WTC11 (cell line): ENCODE measurements around the gene CAMKMT. TPM values are rescaled to one million over a fixed set of nuclear protein-coding genes. Genes with fewer than 3 reads are reported as not detected.

Experiments
- ATAC-seq: fragments of 200-7000 bp; cut with Tn5 transposase; 2 replicates; pipeline ENCODE4 v1.10.0; 2021; ENCODE audit warnings: mild to moderate bottlenecking, moderate library complexity
- CTCF ChIA-PET: fragments of 300-600 bp; sonication (Branson Sonifier 250); formaldehyde crosslinking; loops from one replicate; lab custom pipeline; 2021; ENCODE audit warnings: antibody characterized with exemption; lab: Charles Lee
- POLR2A ChIA-PET: fragments of 350-600 bp; sonication (Branson Sonifier 250); formaldehyde crosslinking; loops from one replicate; lab custom pipeline; 2021; ENCODE audit warnings: antibody characterized with exemption; lab: Charles Lee
- DNase-seq: peaks from one replicate; pipeline ENCODE4 v3.0.0; 2021; ENCODE audit warnings: low spot score
- H3K27ac Mint-ChIP-seq: 2 replicates; pipeline ENCODE4 v1.8.0; 2021; ENCODE audit warnings: mixed read lengths
- H3K27me3 Mint-ChIP-seq: 2 replicates; pipeline ENCODE4 v1.8.0; 2021; ENCODE audit warnings: low read depth, mild to moderate bottlenecking, moderate library complexity, mixed read lengths
- H3K36me3 Mint-ChIP-seq: 2 replicates; pipeline ENCODE4 v1.8.0; 2021; ENCODE audit warnings: mixed read lengths
- H3K4me1 Mint-ChIP-seq: 2 replicates; pipeline ENCODE4 v1.8.0; 2022; ENCODE audit warnings: mixed read lengths
- H3K4me3 Mint-ChIP-seq: 2 replicates; pipeline ENCODE4 v1.8.0; 2021; ENCODE audit warnings: mild to moderate bottlenecking, moderate library complexity, mixed read lengths
- H3K9me3 Mint-ChIP-seq: 2 replicates; pipeline ENCODE4 v1.8.0; 2021; ENCODE audit warnings: mixed read lengths
- ARID4B ChIP-seq: sonication (generic); formaldehyde crosslinking; IDR thresholded peaks from 2 replicates; pipeline ENCODE4 v1.8.0; 2023; ENCODE audit warnings: missing genetic modification reagents, mild to moderate bottlenecking, borderline replicate concordance
- ATF2 ChIP-seq: sonication (generic); formaldehyde crosslinking; IDR thresholded peaks from 2 replicates; pipeline ENCODE4 v1.8.1; 2022; ENCODE audit warnings: low read depth, missing genetic modification reagents, borderline replicate concordance
- ETV6 ChIP-seq: sonication (generic); formaldehyde crosslinking; IDR thresholded peaks from 2 replicates; pipeline ENCODE4 v1.8.1; 2022; ENCODE audit warnings: mild to moderate bottlenecking, missing genetic modification reagents
- HMGXB4 ChIP-seq: sonication (generic); formaldehyde crosslinking; IDR thresholded peaks from 2 replicates; pipeline ENCODE4 v1.8.1; 2023; ENCODE audit warnings: mild to moderate bottlenecking, moderate library complexity, missing genetic modification reagents
- MAX ChIP-seq: sonication (generic); formaldehyde crosslinking; IDR thresholded peaks from 2 replicates; pipeline ENCODE4 v1.8.0; 2022; ENCODE audit warnings: mild to moderate bottlenecking, missing genetic modification reagents
- NFE2L1 ChIP-seq: sonication (generic); formaldehyde crosslinking; IDR thresholded peaks from 2 replicates; pipeline ENCODE4 v1.8.1; 2023; ENCODE audit warnings: missing genetic modification reagents
- NFYB ChIP-seq: sonication (generic); formaldehyde crosslinking; conservative IDR thresholded peaks from 2 replicates; pipeline ENCODE4 v1.8.0; 2022; ENCODE audit warnings: low read depth, missing genetic modification reagents
- NR3C1 ChIP-seq: sonication (generic); formaldehyde crosslinking; conservative IDR thresholded peaks from 2 replicates; pipeline ENCODE4 v1.8.1; 2023; ENCODE audit warnings: low read depth, mild to moderate bottlenecking, missing genetic modification reagents
- PRRX2 ChIP-seq: fragments of 250-450 bp; sonication (Bioruptor Pico); IDR thresholded peaks from 2 replicates; pipeline ENCODE4 v1.8.0; 2021; ENCODE audit warnings: mild to moderate bottlenecking
- ZNF396 ChIP-seq: fragments of 250-450 bp; sonication (Bioruptor Pico); IDR thresholded peaks from 2 replicates; pipeline ENCODE4 v1.8.0; 2021; ENCODE audit warnings: mild to moderate bottlenecking, moderate library complexity, borderline replicate concordance
- ZNF532 ChIP-seq: fragments of 250-450 bp; sonication (Bioruptor Pico); IDR thresholded peaks from 2 replicates; pipeline ENCODE4 v1.9.0; 2021; ENCODE audit warnings: mild to moderate bottlenecking, borderline replicate concordance
- total RNA-seq: library from RNA; stranded (reverse); gene quantifications from 3 replicates; pipeline ENCODE4 v1.2.3, GENCODE V29; 2021
- TF ChIP-seq, protein P1 (sequence below): sonication (generic); formaldehyde crosslinking; IDR thresholded peaks from 2 replicates; pipeline ENCODE4 v1.8.1; 2023; ENCODE audit warnings: mild to moderate bottlenecking, missing genetic modification reagents, borderline replicate concordance
- TF ChIP-seq, protein P2 (sequence below): sonication (generic); formaldehyde crosslinking; IDR thresholded peaks from 2 replicates; pipeline ENCODE4 v1.8.1; 2023; ENCODE audit warnings: mild to moderate bottlenecking, missing genetic modification reagents
- TF ChIP-seq, protein P3 (sequence below): fragments of 250-450 bp; sonication (Bioruptor Pico); IDR thresholded peaks from 2 replicates; pipeline ENCODE4 v1.9.0; 2021; ENCODE audit warnings: moderate library complexity, mild to moderate bottlenecking, inconsistent platforms, borderline replicate concordance
- TF ChIP-seq, protein P4 (sequence below): sonication (generic); formaldehyde crosslinking; IDR thresholded peaks from 2 replicates; pipeline ENCODE4 v1.8.1; 2023; ENCODE audit warnings: mild to moderate bottlenecking, missing genetic modification reagents, moderate library complexity

Gene CAMKMT
- total RNA-seq, 1 experiment from 2014 or later, result 20.6 TPM

GRCh38 chr2:44348400-44348799, 13.3 kb upstream of the CAMKMT start:
- ATAC-seq, result no peak
- POLR2A ChIA-PET, result no interaction called here
- TF ChIP-seq, protein P1, sequence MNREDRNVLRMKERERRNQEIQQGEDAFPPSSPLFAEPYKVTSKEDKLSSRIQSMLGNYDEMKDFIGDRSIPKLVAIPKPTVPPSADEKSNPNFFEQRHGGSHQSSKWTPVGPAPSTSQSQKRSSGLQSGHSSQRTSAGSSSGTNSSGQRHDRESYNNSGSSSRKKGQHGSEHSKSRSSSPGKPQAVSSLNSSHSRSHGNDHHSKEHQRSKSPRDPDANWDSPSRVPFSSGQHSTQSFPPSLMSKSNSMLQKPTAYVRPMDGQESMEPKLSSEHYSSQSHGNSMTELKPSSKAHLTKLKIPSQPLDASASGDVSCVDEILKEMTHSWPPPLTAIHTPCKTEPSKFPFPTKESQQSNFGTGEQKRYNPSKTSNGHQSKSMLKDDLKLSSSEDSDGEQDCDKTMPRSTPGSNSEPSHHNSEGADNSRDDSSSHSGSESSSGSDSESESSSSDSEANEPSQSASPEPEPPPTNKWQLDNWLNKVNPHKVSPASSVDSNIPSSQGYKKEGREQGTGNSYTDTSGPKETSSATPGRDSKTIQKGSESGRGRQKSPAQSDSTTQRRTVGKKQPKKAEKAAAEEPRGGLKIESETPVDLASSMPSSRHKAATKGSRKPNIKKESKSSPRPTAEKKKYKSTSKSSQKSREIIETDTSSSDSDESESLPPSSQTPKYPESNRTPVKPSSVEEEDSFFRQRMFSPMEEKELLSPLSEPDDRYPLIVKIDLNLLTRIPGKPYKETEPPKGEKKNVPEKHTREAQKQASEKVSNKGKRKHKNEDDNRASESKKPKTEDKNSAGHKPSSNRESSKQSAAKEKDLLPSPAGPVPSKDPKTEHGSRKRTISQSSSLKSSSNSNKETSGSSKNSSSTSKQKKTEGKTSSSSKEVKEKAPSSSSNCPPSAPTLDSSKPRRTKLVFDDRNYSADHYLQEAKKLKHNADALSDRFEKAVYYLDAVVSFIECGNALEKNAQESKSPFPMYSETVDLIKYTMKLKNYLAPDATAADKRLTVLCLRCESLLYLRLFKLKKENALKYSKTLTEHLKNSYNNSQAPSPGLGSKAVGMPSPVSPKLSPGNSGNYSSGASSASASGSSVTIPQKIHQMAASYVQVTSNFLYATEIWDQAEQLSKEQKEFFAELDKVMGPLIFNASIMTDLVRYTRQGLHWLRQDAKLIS (CRISPR knock-in tag), result no peak
- no peak for TF ChIP-seq ATF2 (CRISPR knock-in tag)
- TF ChIP-seq ARID4B (CRISPR knock-in tag), result no peak
- no peak for TF ChIP-seq ZNF396
- TF ChIP-seq ZNF532 (CRISPR knock-in tag), result no peak
- TF ChIP-seq MAX (CRISPR knock-in tag), result no peak
- TF ChIP-seq NFYB, result no peak
- no peak for TF ChIP-seq PRRX2 (CRISPR knock-in tag)
- no peak for TF ChIP-seq NR3C1
- TF ChIP-seq, protein P2, sequence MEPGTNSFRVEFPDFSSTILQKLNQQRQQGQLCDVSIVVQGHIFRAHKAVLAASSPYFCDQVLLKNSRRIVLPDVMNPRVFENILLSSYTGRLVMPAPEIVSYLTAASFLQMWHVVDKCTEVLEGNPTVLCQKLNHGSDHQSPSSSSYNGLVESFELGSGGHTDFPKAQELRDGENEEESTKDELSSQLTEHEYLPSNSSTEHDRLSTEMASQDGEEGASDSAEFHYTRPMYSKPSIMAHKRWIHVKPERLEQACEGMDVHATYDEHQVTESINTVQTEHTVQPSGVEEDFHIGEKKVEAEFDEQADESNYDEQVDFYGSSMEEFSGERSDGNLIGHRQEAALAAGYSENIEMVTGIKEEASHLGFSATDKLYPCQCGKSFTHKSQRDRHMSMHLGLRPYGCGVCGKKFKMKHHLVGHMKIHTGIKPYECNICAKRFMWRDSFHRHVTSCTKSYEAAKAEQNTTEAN (CRISPR knock-in tag), result no peak
- TF ChIP-seq, protein P3, sequence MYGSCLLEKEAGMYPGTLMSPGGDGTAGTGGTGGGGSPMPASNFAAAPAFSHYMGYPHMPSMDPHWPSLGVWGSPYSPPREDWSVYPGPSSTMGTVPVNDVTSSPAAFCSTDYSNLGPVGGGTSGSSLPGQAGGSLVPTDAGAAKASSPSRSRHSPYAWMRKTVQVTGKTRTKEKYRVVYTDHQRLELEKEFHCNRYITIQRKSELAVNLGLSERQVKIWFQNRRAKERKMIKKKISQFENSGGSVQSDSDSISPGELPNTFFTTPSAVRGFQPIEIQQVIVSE, result no peak
- no peak for TF ChIP-seq ETV6
- no peak for TF ChIP-seq HMGXB4 (CRISPR knock-in tag)
- TF ChIP-seq NFE2L1 (CRISPR knock-in tag), result no peak
- TF ChIP-seq, protein P4, sequence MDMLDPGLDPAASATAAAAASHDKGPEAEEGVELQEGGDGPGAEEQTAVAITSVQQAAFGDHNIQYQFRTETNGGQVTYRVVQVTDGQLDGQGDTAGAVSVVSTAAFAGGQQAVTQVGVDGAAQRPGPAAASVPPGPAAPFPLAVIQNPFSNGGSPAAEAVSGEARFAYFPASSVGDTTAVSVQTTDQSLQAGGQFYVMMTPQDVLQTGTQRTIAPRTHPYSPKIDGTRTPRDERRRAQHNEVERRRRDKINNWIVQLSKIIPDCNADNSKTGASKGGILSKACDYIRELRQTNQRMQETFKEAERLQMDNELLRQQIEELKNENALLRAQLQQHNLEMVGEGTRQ (CRISPR knock-in tag), result no peak
- TF ChIP-seq, all 79 proteins: peak for 0
- no peaks in the 10 kb centered on the region for H3K9me3 Mint-ChIP-seq
- no peak overlapping the region for H3K4me3 Mint-ChIP-seq
- CTCF ChIA-PET, result interaction anchor here (1.1 kb wide), 1 partner anchor 103 kb away, joined by 3 read pairs; no protein-coding TSS in a partner anchor
- no peaks in the 10 kb centered on the region for H3K27me3 Mint-ChIP-seq
- DNase-seq, result no peak
- peaks cover 6% of the 10 kb centered on the region for H3K36me3 Mint-ChIP-seq
- H3K4me1 Mint-ChIP-seq, result peaks cover 17% of the 10 kb centered on the region
- no peak overlapping the region for H3K27ac Mint-ChIP-seq
